Progenitor cell of endocrine pancreas (in vitro differentiated cells): Measurements from ENCODE around the gene TRPM1. TPM values are rescaled to one million over a fixed set of nuclear protein-coding genes. Genes with fewer than 3 reads are reported as not detected.

Experiments used
- DNase-seq: peaks from one replicate; pipeline ENCODE4 v3.0.0; 2021; ENCODE audit warnings: low spot score; ENCODE audit not compliant: unreplicated experiment
- H3K27ac Mint-ChIP-seq: 2 replicates; pipeline ENCODE4 v1.8.0; 2021; ENCODE audit warnings: mild to moderate bottlenecking, moderate library complexity, mixed read lengths
- H3K27me3 Mint-ChIP-seq: 2 replicates; pipeline ENCODE4 v1.8.0; 2021; ENCODE audit warnings: mixed read lengths
- H3K36me3 Mint-ChIP-seq: 2 replicates; pipeline ENCODE4 v1.8.0; 2022; ENCODE audit warnings: mixed read lengths; ENCODE audit not compliant: insufficient read depth
- H3K4me1 Mint-ChIP-seq: 2 replicates; pipeline ENCODE4 v1.8.0; 2021; ENCODE audit warnings: low read depth, mixed read lengths
- H3K4me3 Mint-ChIP-seq: 2 replicates; pipeline ENCODE4 v1.8.0; 2021; ENCODE audit warnings: low read depth, mild to moderate bottlenecking, moderate library complexity, mixed read lengths
- H3K9me3 Mint-ChIP-seq: 2 replicates; pipeline ENCODE4 v1.8.0; 2021; ENCODE audit warnings: low read depth, mixed read lengths
- CTCF ChIP-seq: fragments of 200-600 bp; sonication (generic); IDR thresholded peaks from one replicate; pipeline ENCODE4 v1.5.0; 2021; ENCODE audit warnings: antibody characterized with exemption, mild to moderate bottlenecking; ENCODE audit not compliant: unreplicated experiment
- microRNA-seq: library from miRNA; unstranded; fragments of <30 nt; microRNA quantifications from one replicate; pipeline ENCODE4 v1.1.0, GENCODE V29; 2020; ENCODE audit warnings: borderline number of aligned reads; ENCODE audit not compliant: unreplicated experiment
- total RNA-seq: library from RNA; stranded (reverse); gene quantifications from 2 replicates; pipeline ENCODE4 v1.2.1, GENCODE V29; 2021

TRPM1 gene
- total RNA-seq, 1 donor from 2014 or later: not detected

- Mint-ChIP-seq H3K4me3 (no peak overlapping the region), H3K4me1 (no peaks in the 10 kb centered on the region), H3K27me3 (no peaks in the 10 kb centered on the region), H3K36me3 (peaks cover 55% of the 10 kb centered on the region), H3K27ac (no peak overlapping the region), H3K9me3 (no peaks in the 10 kb centered on the region)
- TF ChIP-seq CTCF: no peak
- no peak for DNase-seq
Observed at GRCh38 chr15:30954674-30955073, 146.9 kb downstream of the TRPM1 start.

- peaks cover 60% of the 10 kb centered on the region for H3K36me3 Mint-ChIP-seq
- H3K9me3 Mint-ChIP-seq: peaks cover 4% of the 10 kb centered on the region
- peak overlapping the region; percentile 54 for H3K27ac Mint-ChIP-seq
- no peaks in the 10 kb centered on the region for H3K4me1 Mint-ChIP-seq
- H3K4me3 Mint-ChIP-seq: no peak overlapping the region
- no peak for DNase-seq
- TF ChIP-seq CTCF: no peak
- H3K27me3 Mint-ChIP-seq: no peaks in the 10 kb centered on the region
Observed at GRCh38 chr15:30953731-30954378, 147.7 kb downstream of the TRPM1 start.

- DNase-seq: no peak
- no peaks in the 10 kb centered on the region for H3K4me1 Mint-ChIP-seq
- H3K36me3 Mint-ChIP-seq: peaks cover 63% of the 10 kb centered on the region
- no peak for TF ChIP-seq CTCF
- no peak overlapping the region for H3K4me3 Mint-ChIP-seq
- no peaks in the 10 kb centered on the region for H3K27me3 Mint-ChIP-seq
- no peak overlapping the region for H3K27ac Mint-ChIP-seq
- peaks cover 5% of the 10 kb centered on the region for H3K9me3 Mint-ChIP-seq
Observed at GRCh38 chr15:30953183-30953582, 148.3 kb downstream of the TRPM1 start.

Small RNA genes within 50 kb of the gene (microRNA-seq; reads per million reads assigned to microRNA genes)
- not detected for gene MIR211

Other genes starting within 250 kb of the TRPM1 start
- gene FAN1, start 197.8 kb downstream of the TRPM1 start, total RNA-seq: 25.1 and 26.6 TPM in 2 replicates
- gene MTMR10, start 110.1 kb downstream of the TRPM1 start, total RNA-seq: 21.1 and 21.2 TPM in 2 replicates
- 26.9 and 34.0 TPM in 2 replicates for gene KLF13, start 225.1 kb upstream of the TRPM1 start, total RNA-seq